Mesothelial cell of epicardium (in vitro differentiated cells): ENCODE measurements around the gene CLIC3. TPM values are rescaled to one million over a fixed set of nuclear protein-coding genes. Genes with fewer than 3 reads are reported as not detected.

Experiments used
- DNase-seq, 2 experiments: peaks; one replicate each; pipeline ENCODE4 v3.0.0; 2021; ENCODE audit warnings: low spot score in 2 of 2; ENCODE audit not compliant: unreplicated experiment in 2 of 2
- H3K27ac Mint-ChIP-seq: 2 replicates; pipeline ENCODE4 v1.8.0; 2021; ENCODE audit warnings: mixed read lengths
- H3K27me3 Mint-ChIP-seq: 2 replicates; pipeline ENCODE4 v1.8.0; 2021; ENCODE audit warnings: low read depth, mixed read lengths
- H3K36me3 Mint-ChIP-seq: 2 replicates; pipeline ENCODE4 v1.8.0; 2021; ENCODE audit warnings: mixed read lengths
- H3K4me1 Mint-ChIP-seq: 2 replicates; pipeline ENCODE4 v1.8.0; 2021; ENCODE audit warnings: mixed read lengths
- H3K4me3 Mint-ChIP-seq: 2 replicates; pipeline ENCODE4 v1.8.0; 2021; ENCODE audit warnings: mild to moderate bottlenecking, moderate library complexity, mixed read lengths
- H3K9me3 Mint-ChIP-seq: 2 replicates; pipeline ENCODE4 v1.8.0; 2021; ENCODE audit warnings: mixed read lengths
- total RNA-seq: library from RNA; stranded (reverse); gene quantifications from 3 replicates; pipeline ENCODE4 v1.2.1, GENCODE V29; 2021
- TF ChIP-seq, protein P1 (sequence below): fragments of 200-600 bp; sonication (generic); IDR thresholded peaks from one replicate; pipeline ENCODE4 v1.5.0; 2021; ENCODE audit warnings: antibody characterized with exemption; ENCODE audit not compliant: unreplicated experiment

CLIC3 gene
- total RNA-seq, 1 donor from 2014 or later: 2.9 TPM

DNA sequence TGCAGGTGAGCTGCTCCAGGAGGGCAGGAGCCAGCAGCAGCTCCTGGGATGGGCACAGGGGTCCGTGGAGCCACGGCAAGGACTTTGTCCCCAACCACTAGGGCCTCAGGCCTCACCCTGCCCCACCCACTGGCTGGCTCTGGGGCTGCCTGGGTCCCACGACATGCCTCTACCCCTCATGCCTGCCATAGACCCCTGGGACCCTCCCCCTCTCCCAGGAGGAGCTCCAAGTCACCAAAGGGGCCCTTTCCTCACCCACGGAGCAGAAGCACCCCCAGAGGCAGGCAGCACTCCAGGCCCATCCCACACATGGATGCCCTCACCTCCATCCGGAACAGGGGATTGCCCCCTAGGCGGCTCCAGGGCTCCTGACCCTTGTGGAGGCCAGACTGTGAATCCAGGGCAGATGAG lies 25.2 kb upstream of the CLIC3 start:
- H3K27ac Mint-ChIP-seq: no peak overlapping the region
- H3K36me3 Mint-ChIP-seq: peaks cover 5% of the 10 kb centered on the region

DNA sequence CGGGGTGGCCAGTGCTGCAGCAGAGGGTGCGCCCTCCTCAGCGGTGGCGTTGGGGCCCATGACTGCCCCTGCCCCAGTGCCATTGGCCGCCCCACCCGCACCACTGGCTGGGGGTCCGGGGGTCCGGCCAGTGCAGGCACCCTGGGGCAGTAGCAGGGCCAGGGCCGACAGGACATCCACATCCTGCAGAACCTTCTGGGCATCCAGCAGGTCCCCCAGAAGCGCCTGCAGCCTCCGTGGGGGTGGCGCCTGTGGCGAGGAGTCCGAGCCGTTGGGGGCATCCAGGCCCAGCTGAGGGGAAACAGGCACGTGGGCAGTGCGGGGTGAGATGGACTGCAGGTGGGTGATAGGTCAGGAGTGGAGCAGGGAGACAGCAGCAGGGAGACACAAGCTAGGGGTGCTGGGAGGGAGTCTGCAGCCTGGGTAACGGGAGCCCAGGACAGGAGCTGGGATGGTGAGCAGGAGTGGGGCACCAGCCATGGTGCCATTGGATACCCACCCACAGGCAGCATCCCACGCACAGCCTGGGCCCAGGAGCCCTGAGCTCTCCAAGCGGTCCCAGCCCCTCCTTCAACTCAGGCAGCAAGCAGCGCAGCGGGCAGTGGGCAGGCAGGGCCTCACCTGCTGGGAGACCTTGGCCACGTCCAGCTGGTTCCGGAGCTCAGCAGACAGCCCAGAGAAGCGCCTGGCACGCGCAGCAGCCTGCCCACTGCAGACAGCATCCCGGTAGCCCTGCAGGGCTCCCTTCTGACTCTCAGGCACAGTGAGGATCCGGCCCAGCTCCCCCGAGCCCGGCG lies 24.6 kb upstream of the CLIC3 start:
- Mint-ChIP-seq H3K27me3 (no peaks in the 10 kb centered on the region), H3K27ac (no peak overlapping the region), H3K36me3 (peaks cover 6% of the 10 kb centered on the region), H3K4me3 (no peak overlapping the region), H3K9me3 (no peaks in the 10 kb centered on the region), H3K4me1 (no peaks in the 10 kb centered on the region)
- TF ChIP-seq, protein P1, sequence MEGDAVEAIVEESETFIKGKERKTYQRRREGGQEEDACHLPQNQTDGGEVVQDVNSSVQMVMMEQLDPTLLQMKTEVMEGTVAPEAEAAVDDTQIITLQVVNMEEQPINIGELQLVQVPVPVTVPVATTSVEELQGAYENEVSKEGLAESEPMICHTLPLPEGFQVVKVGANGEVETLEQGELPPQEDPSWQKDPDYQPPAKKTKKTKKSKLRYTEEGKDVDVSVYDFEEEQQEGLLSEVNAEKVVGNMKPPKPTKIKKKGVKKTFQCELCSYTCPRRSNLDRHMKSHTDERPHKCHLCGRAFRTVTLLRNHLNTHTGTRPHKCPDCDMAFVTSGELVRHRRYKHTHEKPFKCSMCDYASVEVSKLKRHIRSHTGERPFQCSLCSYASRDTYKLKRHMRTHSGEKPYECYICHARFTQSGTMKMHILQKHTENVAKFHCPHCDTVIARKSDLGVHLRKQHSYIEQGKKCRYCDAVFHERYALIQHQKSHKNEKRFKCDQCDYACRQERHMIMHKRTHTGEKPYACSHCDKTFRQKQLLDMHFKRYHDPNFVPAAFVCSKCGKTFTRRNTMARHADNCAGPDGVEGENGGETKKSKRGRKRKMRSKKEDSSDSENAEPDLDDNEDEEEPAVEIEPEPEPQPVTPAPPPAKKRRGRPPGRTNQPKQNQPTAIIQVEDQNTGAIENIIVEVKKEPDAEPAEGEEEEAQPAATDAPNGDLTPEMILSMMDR: no peak
- DNase-seq: no peak

More for the DNA sequence above, 25.2 kb upstream of the CLIC3 start:
- Mint-ChIP-seq H3K27me3 (no peaks in the 10 kb centered on the region), H3K9me3 (no peaks in the 10 kb centered on the region), H3K4me1 (no peaks in the 10 kb centered on the region), H3K4me3 (no peak overlapping the region)
- no peak for DNase-seq
- TF ChIP-seq, protein P1: no peak

DNA sequence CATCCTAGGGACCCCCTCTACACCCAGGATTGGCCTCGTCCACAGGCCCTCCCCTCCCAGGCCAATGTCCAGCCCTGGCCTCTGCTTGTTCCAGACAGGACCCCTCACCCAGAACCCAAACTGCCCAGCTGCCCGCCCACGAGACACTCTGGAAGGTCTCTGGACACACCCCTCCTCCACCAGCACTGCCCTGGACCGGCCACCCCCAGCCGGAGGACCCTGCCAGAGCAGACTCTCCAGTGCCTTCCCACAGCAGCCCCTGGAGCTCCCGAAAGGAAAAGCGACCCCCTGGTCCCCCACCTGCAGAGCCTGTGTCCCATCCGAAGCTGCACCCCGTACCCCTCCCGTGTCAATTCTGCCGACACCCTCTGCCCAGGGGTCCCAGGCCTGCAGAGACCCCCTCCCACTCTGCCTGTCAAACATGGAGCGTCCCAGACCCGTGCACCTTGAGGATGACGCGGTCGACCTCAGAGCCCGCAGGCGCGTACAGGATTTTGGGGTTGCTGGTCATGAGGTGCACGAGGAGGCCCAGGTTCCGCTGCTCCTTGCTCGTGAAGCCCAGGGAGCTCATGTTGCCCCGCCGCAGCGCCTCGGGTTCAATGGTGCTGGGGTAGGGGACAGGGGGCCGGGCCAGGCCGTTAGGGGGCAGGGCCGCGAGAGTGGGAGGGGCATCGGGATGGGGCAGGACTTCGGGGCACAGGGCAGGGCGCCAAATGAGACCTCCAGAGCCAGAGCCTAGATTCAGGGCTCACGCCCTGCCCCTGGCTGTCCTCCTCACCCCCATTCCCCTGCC lies 23.7 kb upstream of the CLIC3 start:
- no peaks in the 10 kb centered on the region for H3K9me3 Mint-ChIP-seq
- DNase-seq: no peak
- H3K27ac Mint-ChIP-seq: no peak overlapping the region
- H3K4me3 Mint-ChIP-seq: no peak overlapping the region
- peaks cover 8% of the 10 kb centered on the region for H3K36me3 Mint-ChIP-seq
- TF ChIP-seq, protein P1: no peak
- no peaks in the 10 kb centered on the region for H3K27me3 Mint-ChIP-seq
- H3K4me1 Mint-ChIP-seq: no peaks in the 10 kb centered on the region

DNA sequence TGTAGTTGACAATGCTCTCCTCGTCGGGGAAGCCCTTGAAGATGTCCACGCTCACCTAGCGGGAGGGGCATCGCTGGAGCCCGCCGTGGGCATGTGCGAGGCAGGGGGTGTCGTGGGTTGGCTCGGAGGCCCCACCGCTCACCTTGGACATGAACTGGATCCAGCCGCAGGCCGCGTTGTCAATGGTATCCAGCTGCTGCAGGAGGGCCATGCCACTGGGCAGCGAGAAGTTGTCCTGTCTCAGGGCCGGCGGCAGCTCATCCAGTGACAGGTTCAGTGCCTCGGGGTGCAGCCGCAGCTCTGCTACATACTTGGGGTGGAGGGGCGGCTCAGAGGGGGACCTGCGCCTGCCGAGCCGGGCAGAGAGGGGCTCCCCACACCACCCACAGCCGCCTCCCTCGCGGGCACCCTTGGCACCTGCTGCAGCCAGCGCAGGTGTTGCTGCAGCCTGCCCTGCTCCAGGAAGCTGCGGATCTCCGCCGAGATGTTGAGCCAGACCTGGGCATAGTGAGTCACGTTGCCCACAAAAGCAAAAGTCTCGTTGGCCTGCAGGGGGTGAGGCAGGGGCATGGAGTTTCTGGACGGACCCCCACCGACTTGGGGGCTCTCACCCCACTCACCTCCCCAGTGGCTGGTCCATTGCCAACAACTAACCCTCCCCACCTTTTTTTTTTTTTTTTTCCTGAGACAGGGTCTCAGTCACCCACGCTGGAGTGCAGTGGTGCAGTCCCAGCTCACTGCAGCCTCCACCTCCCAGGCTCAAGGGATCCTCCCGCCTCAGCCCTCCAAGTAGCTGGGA lies 22.6 kb upstream of the CLIC3 start:
- H3K36me3 Mint-ChIP-seq: peaks cover 10% of the 10 kb centered on the region
- no peak overlapping the region for H3K4me3 Mint-ChIP-seq
- H3K27me3 Mint-ChIP-seq: no peaks in the 10 kb centered on the region

More for the DNA sequence above, 22.6 kb upstream of the CLIC3 start:
- Mint-ChIP-seq H3K27ac (no peak overlapping the region), H3K4me1 (no peaks in the 10 kb centered on the region), H3K9me3 (no peaks in the 10 kb centered on the region)
- no peak for DNase-seq
- TF ChIP-seq, protein P1: no peak
